Adrenal gland (tissue), 12 donors: ENCODE data around the gene SOX10. TPM values are rescaled to one million over a fixed set of nuclear protein-coding genes. Genes with fewer than 3 reads are reported as not detected.

Source experiments
- DNase-seq, 7 donors: peaks; one replicate each; pipeline ENCODE4 v3.0.0-alpha.2; 2019 to 2020
- H3K27ac ChIP-seq, 5 donors: fragments of 200-600 bp; sonication (generic) in 4 of 5; 1 replicate in 3 of 5; 2 replicates in 2 of 5; pipeline versions ENCODE4 v1.5.1 to v1.8.0; 2016 to 2020; ENCODE audit warnings: mild to moderate bottlenecking in 1 of 5
- H3K27me3 ChIP-seq: fragments of 200-600 bp; 2 replicates; pipeline ENCODE4 v1.8.0; 2021
- H3K36me3 ChIP-seq, 2 donors: fragments of 200-600 bp; replicated peaks in 1 of 2; 1 replicate in 1 of 2; 2 replicates in 1 of 2; pipeline versions ENCODE4 v1.5.1 to v1.8.0; 2018 to 2022
- H3K4me1 ChIP-seq, 2 donors: fragments of 200-600 bp; replicated peaks in 1 of 2; 1 replicate in 1 of 2; 2 replicates in 1 of 2; pipeline versions ENCODE4 v1.5.1 to v1.8.0; 2018 to 2021
- H3K4me3 ChIP-seq, 4 donors: fragments of 200-600 bp; sonication (generic) in 3 of 4; one replicate each; pipeline ENCODE4 v1.5.1; 2016 to 2018
- H3K9me3 ChIP-seq, 3 donors: fragments of 200-600 bp; sonication (generic) in 1 of 3; replicated peaks in 1 of 3; 1 replicate in 2 of 3; 2 replicates in 1 of 3; pipeline versions ENCODE4 v1.5.1 to v1.8.0; 2016 to 2021
- CTCF ChIP-seq, 6 experiments: fragments of 450-650 bp in 4 of 6; fragments of 200-600 bp in 2 of 6; sonication (generic) in 1 of 6; IDR thresholded peaks; 1 replicate in 5 of 6; 2 replicates in 1 of 6; pipeline versions ENCODE4 v1.5.1 to v1.8.0; 2016 to 2021; ENCODE audit warnings: antibody characterized with exemption in 6 of 6, mild to moderate bottlenecking in 2 of 6, moderate library complexity in 1 of 6
- POLR2A ChIP-seq, 2 donors: fragments of 450-650 bp; IDR thresholded peaks; one replicate each; pipeline ENCODE4 v1.6.1; 2017; ENCODE audit warnings: antibody characterized with exemption in 2 of 2, mild to moderate bottlenecking in 2 of 2, moderate library complexity in 1 of 2
- WGBS, 4 donors: extraction: QIAGEN DNeasy Blood & Tissue Kit in 2 of 4; methylation state at CpG; one replicate each; pipeline versions ENCODE4 v1.1.5 to v1.1.7; 2013 to 2017; 5-methylcytosine and 5-hydroxymethylcytosine counted together
- intact Hi-C, 2 donors: fragments of 100-400 bp; cut with DNase I; formaldehyde crosslinking; loops; one replicate each; pipeline versions ENCODE4 v1.14.1 to v1.15.0; 2022 to 2023
- polyA plus RNA-seq, 3 donors: library from polyadenylated mRNA; stranded (reverse); fragments of 200-250 nt in 2 of 3; fragments of 350-450 nt in 1 of 3; fragmentation: Illumina TruSeq in 1 of 3; extraction: RNeasy Lipid Tissue Mini Kit (QIAGEN cat#74804) in 1 of 3; gene quantifications; one replicate each; pipeline ENCODE4 v1.2.3, GENCODE V29; 2013 to 2014
- total RNA-seq, 9 donors: library from RNA; depleted of rRNA in 4 of 9; stranded (reverse); fragments of >200 nt in 4 of 9; fragments of 120-200 nt in 1 of 9; fragmentation: NEBNext Ultra II Directional in 1 of 9; extraction: Animal tissue kit (Norgen Biotek cat#: 25700) in 1 of 9; gene quantifications; one replicate each; pipeline versions ENCODE4 v1.1.0 to v1.2.4, GENCODE V29; 2013 to 2023
- donor health status: healthy with polysubstance abuse.
- donor health status: Bipolar disorder and iron deficiency.
- donor health status: DM: yes; HTN: yes; CAD: no.
- donor health status: DM: no; HTN: no; CAD: no.
- donor health status: DM: no; HTN: no; CAD: no.
- donor health status: DM: yes; HTN: yes; CAD: no.

The SOX10 gene
- total and polyA plus RNA-seq, 12 donors = 0.16 to 5.4 (median 0.78) TPM; not detected in 1

DNA sequence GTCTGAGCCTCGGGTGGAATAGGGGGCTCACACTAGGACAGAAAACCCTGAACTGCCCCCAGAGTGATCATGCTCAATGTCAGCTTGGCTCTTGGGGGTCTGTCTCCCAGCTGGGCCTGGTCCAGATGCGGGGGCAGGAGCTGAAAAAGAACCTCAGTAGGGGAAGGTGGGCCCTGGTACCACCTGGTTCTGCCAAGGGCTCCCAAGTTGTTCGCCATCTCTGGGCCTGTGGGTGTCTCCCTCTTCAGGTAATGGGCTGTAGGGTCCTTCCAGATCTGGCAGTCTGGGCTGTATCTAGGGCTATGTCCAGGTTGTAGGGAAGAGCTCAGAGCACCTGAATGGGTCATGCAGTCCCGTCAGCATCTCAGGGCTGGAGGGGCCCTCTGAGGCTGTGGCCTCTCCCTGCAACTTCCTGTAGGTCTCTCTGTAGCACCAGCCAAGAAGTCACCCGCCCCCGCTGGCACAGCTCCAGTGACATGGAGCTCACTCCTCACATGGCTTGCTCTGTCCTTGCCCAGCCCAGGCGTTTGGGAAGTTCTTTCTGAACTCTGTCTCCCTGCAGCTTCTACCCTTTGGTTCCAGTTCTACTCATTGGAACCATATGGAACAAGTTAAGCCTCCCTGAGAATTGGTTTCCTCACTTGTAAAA, 33.0 kb upstream of the SOX10 start:
- intact Hi-C loops = no loop called here
- H3K27me3 ChIP-seq = no peaks in the 10 kb centered on the region
- H3K9me3 ChIP-seq = no peaks in the 10 kb centered on the region
- DNase-seq = peak; percentile 88 to 95 (median 94)
- peak in 1 of 6 experiments; percentile 9 for TF ChIP-seq CTCF (IDR thresholded peaks at IDR 0.05)
- TF ChIP-seq POLR2A (IDR thresholded peaks at IDR 0.05) = no peak
- H3K36me3 ChIP-seq = no peaks in the 10 kb centered on the region
- peaks cover 20 to 22% of the 10 kb centered on the region in 2 donors for H3K4me1 ChIP-seq
- 39 to 44% (median 42%) methylated on average over 7 of the region's 7 CpGs for WGBS, 4 donors
- H3K27ac ChIP-seq = peak overlapping the region in 3 of 5 donors; percentile 45 to 72 (median 65)
- no peak overlapping the region for H3K4me3 ChIP-seq

DNA sequence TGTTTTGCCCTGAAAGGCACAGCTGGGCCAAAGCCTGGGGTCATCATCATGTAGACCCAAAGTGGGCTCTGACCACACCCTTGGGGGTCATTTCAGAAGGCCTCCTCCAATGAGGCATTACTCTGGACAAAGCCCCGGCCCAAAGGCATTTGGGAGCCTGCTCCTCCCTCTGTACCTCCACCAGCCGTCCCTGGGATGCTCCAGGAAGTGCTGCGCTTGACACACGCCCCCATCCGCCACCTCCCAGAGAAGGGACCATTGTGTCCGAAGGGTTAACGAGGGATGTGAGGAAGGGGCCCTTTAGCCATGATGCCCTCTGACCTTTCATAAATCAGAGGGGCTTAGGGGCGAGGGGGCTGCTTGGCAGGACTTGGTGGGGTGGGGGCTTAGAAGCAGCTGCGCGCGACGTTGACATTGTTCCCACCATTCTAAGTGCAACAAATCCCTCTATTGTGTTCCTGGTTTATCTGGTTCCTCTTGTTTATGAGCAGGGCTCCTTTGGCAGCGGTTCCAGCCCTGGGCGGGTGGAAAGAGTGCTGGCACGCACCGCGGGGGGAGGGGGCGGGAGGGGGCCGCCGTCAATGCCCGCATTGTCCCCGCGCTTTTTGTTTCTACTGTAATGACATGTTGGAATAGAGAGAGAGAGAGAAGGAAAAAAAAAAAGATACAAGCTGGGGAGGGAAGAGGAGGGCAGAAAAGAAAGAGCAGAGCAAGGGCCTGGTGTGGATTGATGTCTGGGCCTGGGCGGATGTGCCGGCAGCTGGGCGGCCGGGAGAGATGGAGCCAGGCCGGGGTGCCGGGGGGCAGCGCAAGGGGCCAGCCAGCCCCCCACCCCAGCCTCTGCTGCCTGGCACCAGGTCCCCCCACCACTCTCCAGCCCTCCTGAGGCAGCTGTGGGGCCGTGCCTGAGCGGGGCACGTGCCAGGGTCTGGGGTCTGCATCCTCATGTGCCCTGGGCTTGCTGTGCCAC, 32.1 kb upstream of the SOX10 start:
- no peak for TF ChIP-seq CTCF (IDR thresholded peaks at IDR 0.05)
- no peak for TF ChIP-seq POLR2A (IDR thresholded peaks at IDR 0.05)
- no peak overlapping the region for H3K4me3 ChIP-seq
- H3K9me3 ChIP-seq = no peaks in the 10 kb centered on the region
- H3K27me3 ChIP-seq = no peaks in the 10 kb centered on the region
- DNase-seq = peak; percentile 44 to 71 (median 62)
- H3K27ac ChIP-seq = peak overlapping the region in 3 of 5 donors; percentile 37 to 72 (median 65)
- no peaks in the 10 kb centered on the region for H3K36me3 ChIP-seq
- 42 to 50% (median 47%) methylated on average over 26 to 33 of the region's 33 CpGs for WGBS, 4 donors
- intact Hi-C loops = no loop called here
- H3K4me1 ChIP-seq = peaks cover 22 to 23% of the 10 kb centered on the region in 2 donors

- H3K9me3 ChIP-seq = no peaks in the 10 kb centered on the region
- H3K4me3 ChIP-seq = no peak overlapping the region
- H3K4me1 ChIP-seq = peaks cover 22 to 23% of the 10 kb centered on the region in 2 donors
- H3K36me3 ChIP-seq = no peaks in the 10 kb centered on the region
- DNase-seq = no peak
- TF ChIP-seq POLR2A (IDR thresholded peaks at IDR 0.05) (no peak), CTCF (IDR thresholded peaks at IDR 0.05) (no peak)
- no peaks in the 10 kb centered on the region for H3K27me3 ChIP-seq
- WGBS, 4 donors = 96 to 100% (median 100%) methylated on average over 1 of the region's 1 CpG
- H3K27ac ChIP-seq = no peak overlapping the region
- intact Hi-C loops = no loop called here
Measured at GRCh38 chr22:38014083-38014482, 29.7 kb upstream of the SOX10 start.

DNA sequence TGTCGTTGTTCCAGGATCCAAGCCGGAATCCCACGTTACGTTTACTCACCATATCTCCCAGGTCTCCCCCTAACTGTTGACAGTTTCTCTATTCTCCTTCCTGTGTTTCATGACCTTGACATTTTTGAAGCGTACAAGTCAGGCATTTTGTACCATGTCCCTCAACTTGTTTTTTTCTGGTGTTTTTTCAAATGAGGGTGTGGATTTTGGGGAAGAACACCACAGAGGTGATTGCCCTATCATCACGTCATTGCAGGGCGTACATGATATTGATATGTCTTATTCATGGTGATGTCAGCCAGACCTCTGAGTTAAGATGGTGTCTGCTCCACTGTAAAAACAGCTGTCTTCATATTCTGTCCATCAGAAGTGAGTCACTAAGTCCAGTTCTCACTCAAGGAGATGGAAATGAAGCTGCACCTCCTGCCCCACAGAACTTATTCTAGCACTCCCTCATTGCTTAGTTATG, 28.3 kb upstream of the SOX10 start:
- WGBS, 4 donors = 30 to 47% (median 32%) methylated on average over 7 of the region's 7 CpGs
- DNase-seq = peak in 3 of 7 donors; percentile 42 to 53 (median 42)
- Histone ChIP-seq H3K4me1 (peaks cover 16 to 19% of the 10 kb centered on the region in 2 donors), H3K4me3 (peak overlapping the region in 1 of 4 donors; percentile 9), H3K36me3 (no peaks in the 10 kb centered on the region), H3K9me3 (no peaks in the 10 kb centered on the region), H3K27me3 (no peaks in the 10 kb centered on the region), H3K27ac (peak overlapping the region in 3 of 5 donors; percentile 51 to 66 (median 60))
- TF ChIP-seq POLR2A (IDR thresholded peaks at IDR 0.05) (no peak), CTCF (IDR thresholded peaks at IDR 0.05) (no peak)
- intact Hi-C loops = no loop called here
